Activated CD8-positive, alpha-beta memory T cell treated with anti-CD3 and anti-CD28 coated beads, Interleukin-2, amount 50 U/mL, for 4 hours (primary cell): Measurements from ENCODE around the gene ZIC1.

Experiments
- DNase-seq: peaks from one replicate; pipeline ENCODE4 v3.0.0-alpha.2; 2020

The ZIC1 gene

DNA sequence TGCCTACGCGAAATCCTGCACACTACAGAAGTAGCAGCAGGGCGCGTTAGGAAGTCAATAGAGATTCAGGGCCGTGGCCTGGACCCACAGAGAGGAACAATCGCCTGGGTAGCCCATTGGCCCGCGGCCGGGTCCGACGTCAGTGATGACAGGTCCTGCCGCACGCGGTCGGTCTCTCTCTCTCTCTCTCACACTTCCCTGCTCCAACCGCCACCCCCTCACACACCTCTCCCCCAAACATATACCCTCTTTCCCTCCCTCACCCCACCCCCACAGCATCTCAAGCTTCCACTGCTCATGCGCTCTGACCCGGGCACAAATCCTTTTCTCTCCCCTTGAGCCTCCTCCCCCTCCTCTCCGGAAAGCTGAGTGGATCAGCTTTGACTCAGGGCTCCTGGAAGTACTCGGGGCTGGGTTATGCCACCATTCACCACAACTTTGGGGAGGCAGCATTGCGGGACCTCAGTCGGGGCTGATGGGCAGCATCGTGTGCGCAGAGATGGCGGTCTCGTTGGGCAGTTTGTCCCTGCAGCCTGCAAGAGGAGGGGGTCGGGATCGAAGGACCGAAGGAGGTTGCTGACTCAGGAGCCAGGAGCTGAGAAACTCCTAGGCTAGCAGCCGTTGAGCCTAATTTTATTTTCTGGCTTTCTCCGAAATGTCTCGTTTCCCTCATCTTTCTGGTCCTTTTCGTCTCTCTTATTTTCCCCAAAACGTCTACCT lies 11.8 kb upstream of the ZIC1 start:
- DNase-seq, result no peak

DNA sequence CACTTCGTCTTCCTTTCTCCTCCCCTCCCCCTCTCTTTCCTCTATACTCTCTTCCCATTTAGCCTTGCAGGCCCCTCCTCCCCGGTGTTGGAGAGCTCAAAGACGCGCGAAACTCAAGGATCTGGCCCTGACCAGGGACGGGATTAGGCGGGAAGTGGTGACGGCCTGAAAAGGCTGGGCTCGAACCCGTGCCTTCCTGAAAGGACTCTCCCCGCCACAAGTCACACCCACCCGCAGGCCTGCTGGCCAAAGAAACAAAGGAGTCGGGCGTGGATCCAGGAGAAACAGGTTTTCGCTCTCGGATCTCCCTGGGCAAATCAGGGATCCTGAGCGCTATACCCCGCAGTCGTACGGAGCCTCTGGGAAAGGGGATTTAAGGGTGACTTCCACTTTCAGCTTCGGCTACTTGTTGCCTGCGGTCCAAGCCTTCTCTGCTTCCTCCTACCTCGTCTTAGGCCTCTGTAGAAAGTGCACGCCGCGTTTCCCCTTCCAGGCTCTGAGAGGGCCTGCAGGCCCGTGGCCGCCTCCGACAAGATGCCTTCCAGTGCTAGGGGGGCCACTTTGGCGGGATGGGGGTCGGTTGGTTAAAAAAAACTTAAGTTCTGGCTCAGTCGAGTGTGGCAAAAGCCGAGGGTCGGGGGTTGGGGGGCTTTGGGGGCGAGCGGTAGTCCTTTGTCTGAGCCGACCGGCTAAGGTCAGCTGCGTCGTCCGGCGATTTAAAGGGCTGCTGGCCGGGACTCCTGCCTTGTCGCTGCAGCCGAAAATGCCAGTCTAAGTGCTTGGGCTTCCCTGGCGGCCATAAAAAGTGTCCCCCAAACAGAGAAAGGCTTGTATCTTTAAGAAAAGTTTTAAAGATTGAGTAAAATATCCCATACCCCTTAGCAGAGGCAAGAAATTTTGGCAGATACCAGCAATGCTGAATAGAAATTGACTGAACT lies 11.0 kb upstream of the ZIC1 start:
- DNase-seq, result no peak

GRCh38 chr3:147398813-147399534 lies 10.2 kb upstream of the ZIC1 start:
- DNase-seq, result no peak

GRCh38 chr3:147400111-147400510 lies 9.1 kb upstream of the ZIC1 start:
- DNase-seq, result no peak

GRCh38 chr3:147400999-147401398 lies 8.2 kb upstream of the ZIC1 start:
- no peak for DNase-seq

DNA sequence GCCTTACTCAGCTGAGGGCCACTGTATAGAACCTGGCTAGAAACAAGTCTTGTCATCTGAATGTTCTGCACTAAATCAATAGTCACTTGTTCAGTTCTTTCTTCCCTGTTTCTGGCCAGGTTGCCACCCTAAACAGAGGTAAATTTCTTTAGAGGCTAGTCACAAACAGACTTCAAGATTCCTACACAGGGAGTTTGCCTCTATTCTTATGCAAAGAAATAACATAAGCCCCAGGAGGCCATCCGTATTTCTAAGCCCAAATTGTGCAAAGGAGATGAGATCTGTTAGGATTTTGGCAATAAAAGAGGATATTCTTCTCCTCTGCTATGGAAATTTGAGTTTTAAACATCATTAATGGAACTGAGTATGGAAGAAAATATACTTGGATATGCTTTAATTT lies 7.7 kb upstream of the ZIC1 start:
- DNase-seq, result no peak

- no peak for DNase-seq
These were observed 7.0 kb upstream of the ZIC1 start for GRCh38 chr3:147402159-147402558.

DNA sequence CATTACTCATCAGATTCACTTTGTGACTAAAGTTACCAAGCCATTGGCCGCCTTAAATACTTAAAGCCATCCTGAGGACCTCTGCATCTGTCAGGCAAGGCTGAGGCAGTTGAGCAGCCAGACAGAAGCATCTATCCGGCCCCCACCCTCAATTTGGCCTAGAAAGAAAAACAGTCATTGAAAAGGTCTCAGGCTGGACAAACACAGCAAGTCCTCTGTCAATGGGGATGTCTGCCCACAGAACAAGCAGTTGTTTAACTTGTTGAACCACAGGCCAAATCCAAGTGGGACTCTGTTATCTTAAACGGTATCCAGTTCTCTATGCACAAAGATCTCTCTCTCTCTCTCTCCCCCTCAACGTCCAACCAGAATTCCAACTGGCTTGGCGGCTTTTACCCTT lies 5.7 kb upstream of the ZIC1 start:
- no peak for DNase-seq

DNA sequence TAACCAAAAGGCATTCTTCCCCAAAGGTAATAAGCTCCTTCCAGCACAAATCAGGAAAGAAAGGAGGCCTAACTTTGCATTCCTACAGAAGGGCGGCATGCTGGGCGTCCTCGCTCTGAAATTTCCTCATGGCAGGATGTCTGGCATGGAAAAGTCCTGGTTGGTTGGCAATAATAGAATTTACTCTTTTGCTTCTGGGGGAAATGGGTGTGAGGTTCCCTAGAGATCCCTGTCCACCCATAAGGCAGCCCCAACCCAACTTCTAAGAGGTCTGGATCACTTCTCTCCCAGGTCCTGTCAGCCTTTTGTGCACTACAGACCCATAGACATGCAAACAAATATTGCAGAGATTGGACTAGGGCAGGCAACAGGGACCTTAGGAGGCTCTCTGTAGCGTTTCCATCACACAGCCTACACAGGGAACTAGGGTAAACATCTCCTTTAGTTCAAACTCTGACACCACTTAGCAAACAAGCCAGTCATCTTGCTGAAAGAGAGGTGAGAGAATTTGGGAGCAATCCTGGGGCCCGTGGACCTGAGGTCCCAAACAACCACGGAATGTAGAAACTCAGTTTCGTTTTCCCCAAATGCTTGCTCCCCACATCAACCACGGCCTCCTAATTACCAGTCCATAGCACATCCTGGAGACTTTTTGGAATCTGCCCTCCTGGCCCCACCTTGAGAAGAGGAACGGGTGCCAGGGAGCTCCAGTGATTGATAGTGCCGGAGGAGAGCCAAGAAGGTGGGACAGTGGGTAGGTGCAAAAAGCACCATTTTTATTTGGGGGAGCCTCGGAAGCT lies 5.0 kb upstream of the ZIC1 start:
- no peak for DNase-seq

GRCh38 chr3:147404800-147405230 lies 4.3 kb upstream of the ZIC1 start:
- no peak for DNase-seq

DNA sequence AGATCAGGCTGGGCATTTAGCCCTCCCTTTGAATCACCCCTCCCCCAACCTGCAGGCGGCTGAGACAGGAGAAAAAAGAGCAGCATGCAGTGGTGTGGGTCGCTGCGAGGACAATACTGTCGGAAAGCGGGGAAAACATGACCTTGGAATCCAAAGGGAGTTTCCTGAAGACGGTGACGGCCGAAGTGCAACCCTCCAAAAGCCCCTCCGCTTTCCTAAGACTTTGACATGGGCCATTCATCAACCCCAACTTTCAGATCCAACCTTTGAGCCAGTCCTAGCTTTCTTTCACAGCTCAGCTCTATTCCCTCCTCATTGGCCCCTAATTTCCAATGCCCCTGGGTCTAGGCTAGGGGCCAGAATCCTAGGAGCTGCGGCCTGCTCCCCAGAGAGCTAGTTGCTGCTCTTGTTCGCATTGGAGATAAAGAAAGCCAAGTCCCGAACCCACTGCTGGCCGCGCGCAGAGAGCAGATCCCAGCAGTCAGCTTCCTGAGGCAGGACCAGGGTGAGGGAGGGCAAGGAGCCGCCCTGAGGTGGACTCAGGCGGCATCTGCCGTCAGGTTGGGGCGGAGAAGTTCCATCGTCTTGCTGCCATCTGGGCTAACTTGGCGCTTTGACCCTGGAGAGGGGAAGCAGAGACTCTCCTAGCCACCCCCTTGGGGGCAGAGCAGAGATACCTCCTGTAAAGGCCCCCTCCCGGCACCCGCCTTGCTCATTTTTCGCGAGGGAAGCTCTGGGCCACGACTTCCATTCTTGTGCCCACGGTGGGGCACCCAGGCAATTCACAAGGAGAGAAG lies 3.7 kb upstream of the ZIC1 start:
- no peak for DNase-seq

- no peak for DNase-seq
These were observed 2.9 kb upstream of the ZIC1 start, which contains the start of gene ZIC4 for GRCh38 chr3:147406028-147406931. TSS of gene ZIC4 (minus strand) at chr3:147406543. CDS start at chr3:147402797, 3,746 bp downstream.

- DNase-seq, result no peak
These were observed 2.1 kb upstream of the ZIC1 start for GRCh38 chr3:147407114-147407497.

DNA sequence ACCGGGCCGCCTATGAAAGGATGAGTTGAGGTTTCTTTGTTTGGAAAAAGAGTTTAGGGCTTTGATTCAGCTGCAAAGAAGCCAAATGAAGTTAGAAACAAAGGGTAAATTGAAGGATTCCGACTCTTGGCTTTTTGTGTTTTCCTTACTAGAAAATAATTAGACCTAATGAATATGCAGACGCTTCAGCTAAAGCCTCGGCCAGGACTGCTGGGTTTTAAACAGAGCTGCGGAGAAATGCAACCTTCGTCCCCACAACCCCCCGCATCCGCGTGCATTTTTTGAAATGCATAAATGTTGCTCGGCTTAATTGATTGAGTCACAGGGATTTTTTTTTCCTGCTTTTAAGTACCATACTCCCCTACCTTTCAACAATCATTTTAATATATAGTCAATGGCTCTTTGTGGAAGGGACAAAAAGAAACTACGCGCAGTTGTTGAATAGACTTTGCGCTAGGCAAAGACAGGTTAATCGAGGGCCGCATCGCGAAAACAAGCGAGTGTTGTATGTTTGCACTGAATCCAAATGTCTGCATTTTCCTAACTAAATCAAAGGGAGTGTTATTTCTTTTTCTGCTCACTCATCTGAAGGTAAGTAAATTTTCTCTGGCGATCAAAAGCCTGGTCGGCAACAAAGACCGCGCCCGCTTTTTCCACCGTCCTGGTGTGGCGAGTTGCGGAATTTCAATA lies 1.5 kb upstream of the ZIC1 start:
- DNase-seq, result no peak

DNA sequence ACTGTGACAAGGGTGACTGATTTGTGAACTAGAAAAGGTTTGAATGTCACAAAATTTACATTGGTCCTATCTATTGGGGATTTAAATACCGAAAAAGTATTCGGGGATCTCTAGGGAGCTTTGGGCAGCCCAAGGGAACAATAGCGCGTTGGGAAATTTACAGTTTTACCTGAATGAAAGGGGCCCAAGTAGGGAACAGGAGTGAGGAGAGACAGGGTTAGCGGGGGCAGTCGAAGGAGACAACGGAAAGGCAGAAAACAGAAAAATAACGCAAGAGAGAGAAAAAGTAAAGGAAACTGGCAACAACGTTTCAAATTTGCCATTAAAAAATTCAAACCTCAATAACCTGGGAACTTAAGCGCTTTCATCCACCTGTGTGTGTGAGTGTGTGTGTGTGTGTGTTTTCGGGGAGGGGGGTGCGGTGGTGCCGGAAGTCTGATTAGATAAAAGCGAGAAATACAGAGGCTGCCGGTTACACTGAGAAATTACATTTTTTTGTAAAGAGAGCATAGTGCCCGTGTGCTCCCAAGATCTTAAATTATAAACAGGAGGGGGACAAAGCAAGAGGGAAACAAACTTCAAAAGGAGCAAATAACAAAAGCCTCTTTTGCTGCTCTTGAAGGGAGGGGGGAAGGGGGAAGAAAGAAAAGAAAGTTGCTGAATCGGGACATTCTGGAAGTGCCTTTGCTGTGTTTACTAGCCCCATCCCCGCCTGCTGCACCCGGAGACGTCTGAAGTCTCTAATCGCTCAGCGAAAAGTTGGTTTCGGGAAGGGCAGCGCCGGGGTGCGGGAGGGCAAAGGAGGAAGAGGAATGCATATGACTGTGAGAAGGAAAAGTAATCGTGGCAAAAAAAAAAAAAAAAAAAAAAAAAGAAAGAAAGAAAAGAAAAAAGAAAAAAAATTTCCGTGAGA lies 721 bp upstream of the ZIC1 start:
- no peak for DNase-seq

- no peak for DNase-seq
These were observed 956 bp downstream of the ZIC1 start for GRCh38 chr3:147410116-147410525.

GRCh38 chr3:147410526-147411237 lies 1.5 kb downstream of the ZIC1 start:
- DNase-seq, result no peak

DNA sequence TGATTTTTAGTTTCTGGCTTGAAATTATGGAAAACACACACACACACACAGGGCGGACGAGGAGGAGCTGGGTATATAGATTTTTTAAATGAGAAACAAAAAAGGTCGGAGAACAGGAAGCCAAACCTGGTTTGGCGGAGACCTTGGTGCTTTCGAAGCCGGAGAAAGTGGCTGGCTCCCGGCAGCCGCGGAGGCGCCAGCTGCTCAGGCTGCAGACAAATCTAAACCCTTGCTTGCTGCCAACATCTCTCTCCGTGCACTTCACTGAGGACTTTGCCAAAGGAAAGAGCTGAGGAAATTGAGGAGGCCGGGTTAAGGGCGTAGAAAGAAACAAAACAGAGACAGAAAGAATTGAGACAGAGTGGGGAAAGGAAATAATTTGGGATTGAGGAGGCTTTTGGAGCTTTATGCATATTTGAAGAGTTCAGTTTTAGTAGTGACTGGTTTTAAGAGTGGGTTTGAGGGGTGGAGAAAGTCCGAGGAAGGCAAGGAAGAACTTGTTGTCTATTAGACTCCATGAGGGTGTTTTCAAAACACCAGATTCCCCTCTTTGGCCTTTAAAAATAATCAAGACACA lies 2.2 kb downstream of the ZIC1 start:
- DNase-seq, result no peak
